Dedifferentiated amniotic fluid mesenchymal stem cell (primary cell): ENCODE results near the gene TRPC4.
A peak's percentile ranks its signal among the peaks of the same experiment; 100 is the strongest.

Experiments used
- DNase-seq: peaks from one replicate; pipeline ENCODE4 v3.0.0-alpha.2; 2016; ENCODE audit errors: extremely low spot score

The TRPC4 gene

DNA sequence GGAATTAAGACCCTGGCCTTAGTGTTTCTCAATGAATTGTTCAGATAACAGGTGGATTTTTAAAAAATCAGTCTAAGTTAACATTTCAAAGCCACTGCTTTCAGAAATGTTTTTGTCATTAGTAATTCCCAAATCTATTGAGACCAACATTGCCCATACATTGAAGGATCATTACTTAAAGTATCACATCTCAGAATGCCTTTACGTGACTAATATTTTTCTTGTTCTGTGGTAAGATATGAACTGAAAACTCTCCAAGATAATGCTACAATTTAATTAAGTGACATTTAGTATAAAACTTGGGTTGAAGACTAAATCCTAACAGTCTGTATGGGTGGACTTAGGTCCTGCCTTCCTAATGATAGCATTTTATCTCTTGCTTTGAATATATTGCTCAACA lies 211.6 kb downstream of the TRPC4 start:
- DNase-seq: no peak

DNA sequence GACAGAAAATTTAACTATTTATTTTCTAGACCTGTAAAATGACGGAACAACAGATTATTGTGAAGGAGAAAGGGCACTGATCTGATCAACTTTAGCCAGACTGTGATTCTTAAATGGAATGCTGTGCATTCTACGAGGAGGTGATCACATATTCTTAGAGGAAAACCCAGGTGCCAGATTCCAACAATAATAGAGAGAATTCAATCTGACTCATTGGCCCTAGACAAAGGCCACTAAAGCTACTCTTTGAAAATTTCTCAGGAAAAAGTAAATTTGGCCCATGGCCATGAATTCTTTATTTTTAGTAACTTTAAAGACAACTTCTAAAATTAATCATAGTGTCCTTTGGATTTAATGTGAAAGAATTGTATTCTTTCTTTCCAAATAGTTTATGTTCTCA lies 212.4 kb downstream of the TRPC4 start:
- no peak for DNase-seq

DNA sequence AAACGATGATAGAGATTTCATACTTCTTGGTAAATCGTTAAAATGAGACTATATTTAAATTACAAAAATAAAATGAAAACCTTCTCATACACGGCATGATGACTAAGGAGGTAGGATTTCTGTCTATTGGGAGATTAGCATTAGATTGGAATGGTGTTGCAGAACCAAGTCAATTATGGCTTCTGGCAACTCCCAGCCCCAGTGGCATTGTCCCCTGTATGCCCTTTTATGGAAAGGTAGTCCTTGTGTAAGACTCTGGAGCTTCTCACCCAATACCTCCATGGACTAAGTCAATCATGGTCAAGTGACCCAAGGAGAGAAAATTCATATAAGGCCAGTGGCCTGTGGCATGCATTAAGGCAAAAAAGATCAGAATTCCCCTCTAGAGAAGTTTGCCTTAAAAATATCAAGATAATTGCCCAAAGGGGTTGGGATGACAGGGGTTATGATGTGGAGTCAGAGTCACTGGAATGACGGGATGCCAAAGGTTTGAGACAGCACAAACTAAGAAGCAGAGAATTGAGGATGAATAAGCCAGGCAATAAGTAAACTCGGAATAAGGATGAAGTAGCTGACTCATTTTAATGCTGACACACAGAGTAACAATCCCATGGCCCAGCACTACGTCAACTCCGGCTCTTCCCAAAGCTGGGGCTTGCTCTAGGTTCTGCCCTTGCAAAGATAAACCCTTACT lies 213.2 kb downstream of the TRPC4 start:
- DNase-seq: peak; percentile 89

DNA sequence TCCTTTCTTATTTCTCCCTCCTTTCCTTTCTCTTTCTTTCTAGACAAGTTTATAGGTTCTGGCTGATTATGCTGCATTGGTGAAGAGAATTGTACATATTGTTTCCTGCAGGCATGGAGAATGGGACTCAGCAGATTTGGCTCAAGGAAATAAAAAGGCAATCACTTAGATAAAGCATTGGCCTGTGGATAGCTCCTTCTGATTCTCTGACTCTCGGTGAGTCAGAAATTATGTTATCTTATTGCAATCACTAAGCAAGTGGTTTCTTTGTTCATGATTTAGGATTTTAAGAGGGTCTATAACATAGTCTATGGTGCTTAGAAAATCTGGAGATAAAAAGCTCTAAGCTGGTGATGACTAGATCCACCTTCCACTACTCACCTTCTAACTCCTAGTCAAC lies 217.0 kb downstream of the TRPC4 start:
- DNase-seq: no peak

DNA sequence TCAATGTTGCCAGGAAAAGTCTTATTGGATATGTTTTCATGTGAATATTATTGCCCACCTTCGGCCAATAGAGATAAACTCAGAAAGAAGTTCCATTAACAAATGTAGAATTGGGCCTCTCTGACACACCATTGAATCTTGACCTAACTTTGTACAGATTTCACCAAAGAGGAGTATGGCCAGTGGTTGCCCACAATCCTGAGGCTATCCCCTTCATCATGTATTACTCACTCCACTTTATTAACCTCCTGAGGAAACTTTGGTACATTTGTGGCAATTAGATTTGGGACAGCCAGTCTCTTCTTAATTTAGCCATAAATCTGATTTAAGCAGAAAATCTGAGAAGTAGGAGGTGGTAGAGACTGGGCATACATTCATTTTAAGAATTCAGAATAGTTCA lies 217.7 kb downstream of the TRPC4 start:
- DNase-seq: no peak

DNA sequence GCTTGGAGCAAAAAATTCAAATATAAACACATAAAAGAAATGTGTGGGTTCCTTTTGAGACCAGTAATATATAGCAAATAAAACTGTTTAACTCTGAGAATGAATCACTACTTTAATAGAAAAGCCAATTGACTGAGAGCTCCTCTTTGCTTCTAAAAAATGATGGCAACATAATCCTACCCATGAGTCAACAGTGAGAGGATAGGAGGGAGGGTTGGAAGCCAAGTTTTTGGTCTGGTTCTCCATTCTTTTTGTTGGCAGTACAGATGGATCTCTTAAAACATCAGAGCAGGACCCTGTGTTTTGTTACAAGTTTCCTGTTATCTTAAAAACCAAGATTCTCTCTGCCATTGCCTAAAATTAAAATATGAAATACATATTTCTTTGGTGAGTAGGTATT lies 221.0 kb downstream of the TRPC4 start:
- peak; percentile 52 for DNase-seq

DNA sequence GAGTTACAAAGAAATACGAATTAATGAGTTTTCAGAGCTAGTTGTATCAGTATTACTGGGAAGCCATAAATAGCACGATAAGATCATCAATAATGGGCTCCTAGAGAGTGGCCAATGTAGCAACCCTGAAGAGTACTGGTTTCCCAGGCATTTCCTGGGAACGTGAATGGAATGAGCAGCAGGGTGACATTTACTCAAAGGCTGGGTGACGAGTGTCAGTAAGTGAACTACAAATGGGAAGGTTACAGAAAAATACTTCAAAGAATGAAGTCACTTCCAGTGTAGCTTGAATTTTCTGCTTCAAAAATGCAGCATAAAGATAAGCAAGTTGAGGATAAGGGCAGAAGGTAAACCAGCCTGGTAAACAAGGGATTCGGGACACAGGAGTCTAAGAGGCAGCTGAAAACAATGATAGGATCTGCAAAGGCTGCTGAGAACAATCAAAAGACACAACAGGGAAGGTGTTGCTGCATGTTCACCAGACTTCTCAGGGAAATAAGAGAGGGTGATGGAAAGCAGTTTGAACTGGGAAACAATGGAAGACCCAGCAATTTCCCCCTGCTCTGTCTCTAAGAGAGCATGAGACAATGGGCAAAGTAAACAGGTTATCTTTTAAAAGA lies 222.4 kb downstream of the TRPC4 start:
- DNase-seq: no peak

DNA sequence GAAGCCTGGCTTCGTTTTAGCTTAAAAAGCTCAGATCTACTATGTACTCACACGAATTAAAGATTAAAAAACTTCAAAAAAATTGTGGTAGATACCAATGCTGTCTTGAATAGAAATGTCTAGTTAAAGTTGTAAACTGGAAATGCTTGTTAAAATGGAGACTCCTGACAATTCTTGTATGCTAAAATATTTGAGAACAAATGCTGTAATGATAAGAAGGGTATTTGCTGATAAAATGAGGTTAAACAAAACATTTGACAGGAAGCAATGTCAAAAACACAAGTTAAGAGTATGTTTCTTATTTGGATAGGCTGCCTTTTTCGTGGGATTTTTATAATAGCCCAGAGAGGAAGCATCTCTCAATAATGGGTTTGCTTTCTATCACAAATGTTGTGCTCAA lies 223.0 kb downstream of the TRPC4 start:
- no peak for DNase-seq

DNA sequence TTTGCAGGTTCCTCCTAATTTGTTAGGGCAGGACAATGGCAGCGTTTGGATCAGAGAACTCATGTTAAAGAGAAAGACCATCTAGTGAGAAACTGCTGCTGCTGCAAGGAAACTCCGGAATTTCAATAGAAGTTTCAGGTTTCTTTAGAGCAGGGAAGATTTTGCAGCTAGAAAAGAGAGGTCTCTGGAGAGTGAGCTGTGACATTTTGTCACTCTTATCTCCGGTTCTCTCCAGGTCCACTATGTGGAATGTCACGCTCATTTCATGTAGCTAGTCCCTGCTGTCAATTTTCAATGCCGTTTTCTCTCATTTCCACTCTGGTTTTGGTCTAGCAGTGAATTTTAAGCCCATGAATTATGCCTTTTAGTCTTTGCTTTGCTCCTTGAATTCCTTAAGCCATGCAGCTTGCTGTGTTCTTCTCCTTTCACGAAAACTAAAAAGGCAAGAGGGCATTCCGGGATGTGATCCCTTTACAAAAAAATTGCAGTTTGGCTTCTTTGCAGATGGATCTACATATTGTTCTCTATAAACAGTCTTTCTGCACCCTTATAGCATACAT lies 224.3 kb downstream of the TRPC4 start:
- DNase-seq: no peak

DNA sequence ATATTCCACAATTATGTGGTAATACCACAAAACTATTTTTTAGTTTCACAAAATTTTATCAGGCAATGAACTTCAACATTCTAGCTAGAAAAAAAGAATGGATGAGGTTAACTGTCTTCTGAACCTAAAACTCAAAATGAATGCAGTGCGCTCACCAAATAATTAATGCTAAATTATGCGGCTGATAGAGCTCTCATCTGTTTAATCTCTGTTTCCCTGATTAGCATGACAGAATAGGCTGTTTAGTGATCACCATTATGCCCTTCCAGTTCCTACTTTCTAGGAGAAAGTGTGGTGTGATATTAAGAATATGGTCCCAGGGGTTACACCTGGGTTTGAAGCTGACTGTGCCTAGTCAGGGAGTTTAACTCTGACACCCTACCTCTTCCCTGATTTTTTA lies 228.2 kb downstream of the TRPC4 start:
- no peak for DNase-seq

DNA sequence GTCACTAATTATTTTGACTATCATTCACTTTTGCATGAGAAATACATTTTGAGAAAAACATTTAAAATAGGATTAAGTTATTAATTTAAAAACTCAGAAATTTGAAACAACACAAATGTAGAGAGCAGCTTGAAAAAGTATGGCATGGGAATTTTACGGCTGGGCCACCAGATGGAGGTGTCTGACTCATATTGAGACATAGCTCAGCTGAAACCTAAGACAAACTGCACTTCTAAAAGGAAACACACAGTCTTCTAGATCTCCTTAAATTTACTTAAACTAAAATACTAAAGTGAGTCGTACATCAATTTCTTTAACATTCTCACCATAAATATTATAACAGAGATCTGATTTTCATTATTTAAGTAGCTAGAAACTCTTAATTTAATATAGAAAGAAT lies 229.1 kb downstream of the TRPC4 start:
- peak; percentile 78 for DNase-seq

DNA sequence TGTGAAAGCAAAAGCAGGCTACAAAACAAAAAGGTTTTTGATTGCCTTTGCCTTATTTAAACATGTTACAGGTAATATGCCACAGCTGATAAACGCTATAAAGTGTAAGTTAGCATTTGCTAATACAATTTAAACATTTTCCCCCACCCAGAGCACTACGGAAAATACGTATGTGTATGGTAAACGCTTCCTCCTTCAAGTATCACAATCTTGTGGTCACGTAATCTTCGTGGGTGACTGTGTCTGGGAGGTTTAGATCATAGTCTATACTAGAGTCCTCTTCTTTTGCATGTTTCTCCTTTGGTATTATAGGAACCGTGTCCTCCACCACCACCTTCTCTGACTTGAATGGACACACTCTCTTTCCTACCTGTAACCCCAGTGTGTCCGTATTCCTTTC lies 232.9 kb downstream of the TRPC4 start:
- DNase-seq: no peak

DNA sequence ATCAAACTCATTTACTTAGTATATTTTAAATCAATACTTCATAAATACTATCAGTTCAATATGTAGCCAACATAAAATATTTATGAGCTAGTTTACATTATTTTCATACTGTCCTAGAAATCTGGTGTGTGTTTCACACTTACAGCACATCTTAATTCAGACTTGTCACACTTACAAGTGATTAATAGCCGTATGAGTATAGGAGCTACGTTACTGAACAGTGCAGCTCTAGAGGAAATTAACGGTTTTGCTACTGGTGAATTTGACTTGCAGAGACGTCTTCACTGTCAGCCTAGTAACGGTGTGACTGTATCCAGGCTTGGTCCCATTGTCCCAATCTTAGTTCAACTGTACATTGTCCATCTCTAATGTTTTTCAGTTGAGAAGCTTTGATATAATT lies 237.3 kb downstream of the TRPC4 start:
- DNase-seq: no peak

DNA sequence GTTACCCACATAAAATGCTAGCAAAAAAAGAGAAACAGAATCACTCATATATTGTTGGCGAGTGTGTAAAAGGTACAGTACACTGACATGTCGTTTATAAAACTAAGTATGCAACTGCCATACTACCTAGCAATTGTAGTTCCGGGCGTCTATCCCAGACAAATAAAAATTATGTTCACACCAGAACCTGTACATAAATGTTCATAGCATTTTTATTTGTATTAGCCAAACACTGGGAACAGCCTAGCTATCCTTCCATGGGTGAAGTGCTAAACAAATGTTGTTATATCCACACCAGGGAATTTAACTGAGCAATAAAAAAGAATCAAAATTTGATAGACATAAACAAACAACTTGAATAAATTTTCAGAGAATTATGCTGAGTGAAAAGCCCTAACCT lies 242.1 kb downstream of the TRPC4 start:
- DNase-seq: no peak

DNA sequence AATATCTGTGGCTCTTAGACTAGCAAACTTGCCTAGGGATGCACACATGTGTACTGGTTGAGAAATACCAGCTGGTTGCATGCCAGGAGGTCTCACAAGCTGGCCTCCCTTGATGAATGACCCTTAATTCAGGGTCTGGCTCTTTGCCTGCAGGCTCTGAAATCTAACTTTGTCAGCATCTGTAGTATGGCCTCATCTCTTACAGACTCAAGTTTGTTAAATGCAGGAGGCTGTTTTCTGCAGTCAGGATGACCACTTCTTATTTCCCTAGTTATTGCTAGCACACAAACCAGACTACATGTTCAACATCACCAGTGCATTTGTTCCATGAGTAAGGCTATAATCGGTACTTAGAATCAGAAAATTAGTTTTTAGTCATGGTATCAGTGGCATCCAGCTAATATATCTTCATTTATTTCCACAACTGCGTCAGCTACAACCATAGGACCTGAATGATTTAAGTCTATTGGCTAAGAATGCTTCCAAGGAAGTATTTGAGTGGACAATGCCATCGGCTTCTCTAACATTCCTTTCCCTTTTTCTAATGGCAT lies 247.7 kb downstream of the TRPC4 start:
- DNase-seq: no peak

DNA sequence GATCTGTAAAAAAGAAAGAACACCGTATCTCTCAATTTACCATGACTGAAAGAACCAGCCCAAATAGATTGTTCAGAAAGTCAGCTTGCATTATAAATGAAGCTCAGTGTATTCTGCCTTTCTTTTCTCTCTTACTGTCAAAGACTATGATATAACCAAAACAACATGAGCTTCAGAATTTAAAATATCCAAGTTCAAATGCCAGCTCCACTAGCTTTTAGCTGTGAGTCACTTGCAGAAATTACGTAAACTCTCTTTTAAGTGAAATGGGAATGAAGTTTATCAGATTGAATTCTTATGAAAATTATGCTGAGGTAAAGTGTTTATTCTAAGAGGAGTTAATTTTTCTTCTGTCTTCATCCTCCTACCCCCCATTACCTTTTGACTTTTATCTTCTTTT lies 251.0 kb downstream of the TRPC4 start:
- DNase-seq: peak; percentile 79

DNA sequence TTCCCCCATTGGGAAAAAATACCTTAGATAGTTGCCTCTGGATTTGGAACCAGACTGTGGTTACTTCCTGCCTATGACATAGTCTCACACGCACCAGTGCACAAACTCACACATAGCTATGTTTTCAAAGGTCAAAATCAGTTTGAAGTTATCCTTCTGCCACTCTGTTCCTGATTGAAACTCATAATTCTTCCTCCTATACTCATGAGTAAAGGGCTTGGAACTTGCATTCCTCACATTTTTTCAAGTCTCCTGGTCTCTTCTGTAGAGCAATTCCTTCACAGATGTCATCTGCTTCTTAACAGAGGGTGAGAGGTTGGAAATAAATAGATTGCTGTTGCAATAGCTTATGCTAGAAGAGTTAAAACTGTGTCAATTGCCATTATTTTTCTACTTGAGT lies 252.4 kb downstream of the TRPC4 start:
- peak; percentile 46 for DNase-seq

DNA sequence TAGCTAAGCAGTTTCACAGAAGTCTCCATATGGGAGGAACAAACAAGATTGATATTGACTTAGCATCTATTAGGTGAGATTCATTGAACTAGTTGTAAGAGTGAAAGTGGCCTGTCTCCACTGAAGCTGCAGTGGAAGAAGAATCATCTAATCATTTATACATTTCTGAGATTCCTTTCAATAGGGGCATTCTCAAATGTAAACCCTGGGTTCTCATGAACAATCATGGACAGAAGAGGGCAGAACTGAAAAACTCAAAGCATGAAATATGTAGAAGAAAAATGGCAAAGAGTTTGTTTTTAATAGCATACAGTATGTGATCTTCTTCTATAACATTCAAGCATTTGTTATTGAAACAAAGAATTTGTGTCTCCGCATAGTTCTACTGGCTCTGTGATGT lies 253.4 kb downstream of the TRPC4 start:
- peak; percentile 35 for DNase-seq

DNA sequence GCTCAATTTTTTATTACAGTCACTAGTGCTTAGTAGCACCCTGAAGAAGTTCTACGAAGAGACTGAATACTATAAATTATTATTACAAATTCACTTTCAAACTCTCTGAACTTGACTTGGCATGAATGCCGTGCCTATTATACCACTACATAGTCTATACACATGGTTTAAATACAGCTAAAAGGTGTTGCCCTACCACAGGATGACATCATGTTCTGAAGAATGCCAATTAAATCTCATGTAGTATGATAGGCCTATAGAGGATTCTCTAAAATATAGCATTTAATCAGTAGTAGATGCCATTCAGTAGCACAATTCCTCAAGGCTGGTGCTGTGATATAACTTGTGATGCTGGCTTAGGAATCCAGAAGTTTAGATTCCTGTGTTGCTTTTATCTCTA lies 254.3 kb downstream of the TRPC4 start:
- DNase-seq: no peak

DNA sequence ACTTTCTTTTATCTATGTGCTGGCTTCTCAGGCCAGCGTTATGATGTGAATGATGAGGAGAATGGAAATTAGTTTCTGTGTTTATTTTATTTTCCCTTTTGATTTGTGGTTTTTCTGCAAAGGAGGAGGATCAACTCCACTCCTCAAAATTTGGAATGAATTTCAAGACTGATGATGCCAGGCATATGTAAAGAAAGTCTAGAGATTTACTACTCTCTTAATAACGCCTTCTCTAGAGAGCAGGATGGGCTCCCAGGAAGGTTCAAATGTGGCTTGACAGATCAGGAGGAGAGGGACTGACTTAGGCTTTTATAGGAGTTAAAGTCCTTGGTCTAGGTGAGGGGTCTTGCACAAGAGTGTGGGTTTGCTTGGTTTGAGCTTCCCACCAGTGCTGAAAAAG lies 255.9 kb downstream of the TRPC4 start:
- no peak for DNase-seq

DNA sequence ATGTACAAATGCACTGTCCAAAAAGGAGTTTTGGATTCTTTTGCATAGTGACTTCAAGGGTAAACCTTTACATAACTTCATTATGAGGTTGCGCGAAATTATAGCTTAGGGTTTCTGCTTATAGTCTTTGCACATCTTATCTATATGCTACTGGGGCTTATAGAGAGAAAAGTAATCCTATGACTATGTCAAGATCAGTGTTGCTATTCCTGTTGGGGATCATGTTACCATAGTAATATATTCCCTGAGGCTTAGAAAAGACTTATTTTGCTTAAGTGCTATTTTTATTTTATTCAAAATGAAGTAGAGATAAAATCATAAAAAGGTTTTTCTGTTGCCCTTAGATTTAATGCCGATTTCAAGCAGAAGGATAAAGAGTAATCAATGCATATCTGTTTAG lies 256.3 kb downstream of the TRPC4 start:
- DNase-seq: no peak

DNA sequence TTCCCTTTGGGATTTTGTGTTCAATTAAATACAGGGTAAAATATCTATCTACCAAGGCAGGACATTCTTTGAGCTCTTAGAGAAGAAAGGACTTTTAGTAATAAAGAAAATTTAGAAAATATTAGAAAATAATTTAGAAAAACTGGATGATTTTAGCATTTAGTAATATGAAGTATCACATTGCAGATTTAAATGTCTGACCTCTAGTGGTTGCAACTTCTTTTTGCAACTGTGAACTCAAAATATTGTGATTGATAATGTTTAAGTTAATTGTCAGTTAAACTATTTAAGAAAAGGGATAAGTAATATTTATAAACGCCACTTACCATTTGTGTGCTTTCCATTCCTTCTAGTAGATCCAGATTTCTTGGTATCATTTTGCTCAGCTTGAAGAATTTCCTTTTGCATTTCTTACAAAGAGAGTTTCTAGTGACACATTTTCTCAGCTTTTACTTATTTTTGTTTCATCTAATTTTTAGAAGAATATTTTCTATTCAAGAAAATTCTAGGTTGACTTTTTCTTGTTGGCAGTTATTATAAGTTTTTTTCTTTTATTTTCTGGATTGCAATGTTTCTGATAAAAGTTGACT lies 260.7 kb downstream of the TRPC4 start:
- no peak for DNase-seq
